DMS153 (cell line): ENCODE data around the gene DNAJC25.
"Not testable (repeated sequence)": the region's sequence is repeated elsewhere in the genome, so short reads cannot be mapped to it uniquely, and the experiment has no call there.

Source experiments
- DNase-seq: peaks from one replicate; lab custom pipeline; 2025; lab: John Stamatoyannopoulos, UW

DNAJC25 gene

DNA sequence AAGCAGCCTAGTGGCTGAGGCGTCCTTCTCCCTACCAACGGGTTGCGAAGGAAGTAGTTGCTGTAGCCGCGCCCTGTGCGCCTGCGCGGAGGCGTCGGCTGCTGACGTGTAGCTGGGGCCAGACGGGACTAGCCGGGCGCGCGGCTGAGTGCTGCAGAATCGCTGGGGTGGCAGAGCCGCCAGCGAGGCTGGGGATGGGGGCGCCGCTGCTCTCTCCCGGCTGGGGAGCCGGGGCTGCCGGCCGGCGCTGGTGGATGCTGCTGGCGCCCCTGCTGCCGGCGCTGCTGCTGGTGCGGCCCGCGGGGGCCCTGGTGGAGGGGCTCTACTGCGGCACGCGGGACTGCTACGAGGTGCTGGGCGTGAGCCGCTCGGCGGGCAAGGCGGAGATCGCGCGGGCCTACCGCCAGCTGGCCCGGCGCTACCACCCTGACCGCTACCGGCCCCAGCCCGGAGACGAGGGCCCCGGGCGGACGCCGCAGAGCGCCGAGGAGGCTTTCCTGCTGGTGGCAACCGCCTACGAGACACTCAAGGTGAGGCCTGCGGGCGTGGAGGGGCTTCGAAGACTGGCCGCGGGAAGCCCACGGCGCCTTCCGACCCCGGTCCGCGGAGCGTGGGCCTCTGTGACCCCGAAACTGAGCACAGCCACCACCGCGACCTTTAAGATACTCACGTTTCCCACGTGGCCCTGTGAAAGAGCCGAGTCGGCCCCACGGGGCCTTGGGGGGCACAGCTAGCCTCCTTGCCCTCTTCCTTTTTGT, at the start of gene DNAJC25:
Gene DNAJC25, plus strand, starts transcription at position 121 of the 758 bp plus-strand sequence. Its CDS starts 74 bp downstream, at position 195.
- DNase-seq: peak; percentile 97

DNA sequence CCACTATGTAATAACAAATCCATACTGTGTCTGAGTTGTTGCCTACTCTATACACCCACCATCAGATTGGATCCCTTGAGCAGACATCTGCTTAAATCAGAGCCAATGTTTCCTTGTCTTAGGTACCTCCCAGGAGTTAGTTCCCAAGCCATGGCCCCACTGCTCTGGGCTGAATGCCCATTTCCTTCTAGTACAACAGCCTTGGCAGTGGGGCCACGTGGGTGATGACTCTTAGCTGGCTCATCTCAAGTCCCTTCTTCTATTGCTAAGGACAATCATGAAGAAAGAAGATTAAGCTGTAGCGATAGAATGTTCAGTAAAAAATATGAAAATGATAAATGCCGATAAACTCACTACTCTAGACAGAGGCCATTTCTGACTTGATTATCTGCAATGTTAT, 48.2 kb upstream of the DNAJC25 start:
- DNase-seq: no peak

GRCh38 chr9:111586378-111586777, 44.8 kb upstream of the DNAJC25 start:
- no peak for DNase-seq

- DNase-seq: no peak
These were observed 42.3 kb upstream of the DNAJC25 start for GRCh38 chr9:111588846-111589245.

DNA sequence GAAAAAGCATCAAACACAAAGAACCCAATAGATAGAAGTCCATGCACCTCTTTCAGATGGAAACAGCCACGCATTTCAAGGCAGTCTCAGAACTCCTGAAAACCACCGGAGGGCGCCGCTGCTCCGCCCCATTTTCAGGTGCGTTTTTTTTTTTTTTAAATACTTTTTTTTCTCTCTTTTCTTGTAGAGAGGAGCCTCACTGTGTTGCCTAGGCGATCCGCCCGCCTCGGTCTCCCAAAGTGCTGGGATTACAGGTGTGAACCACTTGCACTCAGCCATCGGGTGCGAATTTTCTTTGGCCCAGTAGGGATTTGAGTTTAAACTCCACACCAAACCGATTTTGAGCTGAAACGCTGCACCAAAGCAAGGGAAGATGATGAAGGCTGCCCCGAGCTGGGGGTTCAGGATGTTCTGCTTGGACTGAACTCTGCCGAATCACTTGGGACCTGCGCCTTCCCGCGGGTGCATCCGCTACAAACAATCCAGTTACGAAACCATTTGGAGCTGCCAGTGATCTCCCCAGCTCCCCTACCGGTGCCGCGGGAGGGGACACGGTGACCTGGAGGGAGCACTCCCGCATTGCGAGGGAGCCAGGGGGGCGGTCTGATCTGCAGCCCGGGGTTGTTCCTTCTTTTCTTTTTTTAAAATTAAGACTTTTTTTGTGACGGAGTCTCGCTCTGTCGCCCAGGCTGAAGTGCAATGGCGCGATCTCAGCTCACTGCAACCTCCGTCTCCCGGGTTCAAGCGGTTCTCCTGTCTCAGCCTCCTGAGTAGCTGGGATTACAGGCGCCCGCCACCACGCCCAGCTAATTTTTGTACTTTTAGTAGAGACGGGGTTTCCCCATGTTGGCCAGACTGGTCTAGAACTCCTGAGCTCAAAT, 33.0 kb upstream of the DNAJC25 start:
- DNase-seq: peak; percentile 5

DNA sequence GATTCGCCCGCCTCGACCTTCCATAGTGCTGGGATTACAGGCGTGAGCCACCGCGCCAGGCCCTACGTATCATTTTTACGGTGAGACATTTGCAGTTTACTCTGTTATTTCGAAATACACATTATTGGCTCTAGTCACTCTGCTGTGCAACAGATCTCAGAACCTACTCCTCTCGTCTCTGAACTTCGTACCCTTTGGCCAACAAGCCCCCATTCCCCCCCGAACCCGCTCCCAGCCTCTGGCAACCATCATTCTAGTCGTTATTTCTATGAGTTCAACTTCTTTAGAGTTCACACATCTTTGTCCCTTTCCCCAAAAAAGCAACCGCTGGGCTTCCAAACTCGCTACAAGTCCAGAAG, 32.4 kb upstream of the DNAJC25 start:
- no peak for DNase-seq

GRCh38 chr9:111599092-111599954, 31.8 kb upstream of the DNAJC25 start, which contains the start of gene PTGR1:
PTGR1 (minus strand) TSS chr9:111599647; CDS start chr9:111597422, 2,225 bp downstream.
- peak; percentile 20 for DNase-seq

GRCh38 chr9:111599955-111600343, 31.2 kb upstream of the DNAJC25 start:
- no peak for DNase-seq

- no peak for DNase-seq
These were observed 29.7 kb upstream of the DNAJC25 start for GRCh38 chr9:111601237-111602018.

DNA sequence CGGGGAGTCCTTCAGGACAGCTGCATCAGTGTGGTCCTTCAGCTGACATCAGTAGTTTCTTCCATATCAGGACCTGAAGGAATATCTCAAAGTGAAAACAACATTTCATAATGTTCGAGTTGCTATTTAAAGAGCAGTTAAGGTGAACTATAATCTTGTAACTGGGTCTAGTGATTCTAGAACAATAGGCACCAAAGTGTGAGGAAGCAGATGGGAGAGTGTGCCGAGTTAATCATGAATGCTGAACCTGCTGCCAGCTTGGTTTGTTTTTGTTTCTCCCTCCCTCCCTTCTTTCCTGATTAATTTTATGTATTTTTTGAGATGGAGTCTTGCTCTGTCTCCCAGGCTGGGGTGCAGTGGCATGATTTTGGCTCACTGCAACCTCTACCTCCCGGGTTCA, 28.1 kb upstream of the DNAJC25 start:
- DNase-seq: no peak

DNA sequence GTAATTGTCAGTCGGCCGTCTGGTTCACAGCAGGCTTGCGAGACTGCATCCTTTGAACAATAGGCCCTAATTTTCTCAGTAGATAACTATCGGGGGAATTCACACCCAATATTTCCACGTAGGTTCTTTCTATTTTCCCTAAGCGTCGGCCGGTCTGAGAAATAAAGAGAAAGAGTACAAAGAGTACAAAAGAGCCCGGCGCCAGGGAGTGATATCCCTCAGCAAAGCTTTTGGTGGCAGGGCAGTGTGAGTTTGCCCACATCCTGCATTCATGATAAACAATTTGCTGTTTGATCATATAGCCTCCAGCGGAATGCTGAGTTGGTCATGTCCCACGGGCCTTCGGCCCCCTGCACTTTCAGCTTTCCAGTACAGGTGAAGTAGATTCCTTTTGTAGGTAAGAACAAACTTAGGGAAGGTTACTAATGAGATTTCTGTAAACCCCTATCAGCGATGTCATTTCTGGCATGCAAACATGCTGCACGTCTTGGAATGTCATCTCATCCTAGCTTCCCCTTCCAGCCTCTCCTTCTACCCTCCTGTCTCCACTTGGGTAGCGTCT, 27.0 kb upstream of the DNAJC25 start:
- DNase-seq: no peak

DNA sequence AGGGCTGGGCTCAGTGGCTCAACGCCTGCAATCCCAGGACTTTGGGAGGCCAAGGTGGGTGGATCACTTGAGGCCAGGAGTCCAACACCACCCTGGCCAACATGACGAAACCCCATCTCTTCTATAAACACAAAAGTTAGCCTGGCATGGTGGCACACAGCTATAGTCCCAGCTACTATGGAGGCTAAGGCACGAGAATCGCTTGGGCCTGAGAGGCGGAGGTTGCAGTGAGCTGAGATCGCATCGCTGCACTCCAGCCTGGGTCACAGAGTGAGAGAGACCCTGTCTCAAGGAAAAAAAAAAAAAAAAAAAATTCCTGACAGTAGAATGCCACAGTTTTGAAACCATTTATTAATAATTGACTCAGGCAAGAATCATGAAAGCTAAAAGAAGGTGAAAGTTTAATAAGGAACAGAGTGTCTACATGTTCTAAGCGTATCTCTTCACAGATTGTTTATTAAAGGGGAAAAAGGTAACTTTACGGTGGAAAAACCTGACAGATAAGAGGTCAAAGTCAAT, 26.0 kb upstream of the DNAJC25 start:
- no peak for DNase-seq

DNA sequence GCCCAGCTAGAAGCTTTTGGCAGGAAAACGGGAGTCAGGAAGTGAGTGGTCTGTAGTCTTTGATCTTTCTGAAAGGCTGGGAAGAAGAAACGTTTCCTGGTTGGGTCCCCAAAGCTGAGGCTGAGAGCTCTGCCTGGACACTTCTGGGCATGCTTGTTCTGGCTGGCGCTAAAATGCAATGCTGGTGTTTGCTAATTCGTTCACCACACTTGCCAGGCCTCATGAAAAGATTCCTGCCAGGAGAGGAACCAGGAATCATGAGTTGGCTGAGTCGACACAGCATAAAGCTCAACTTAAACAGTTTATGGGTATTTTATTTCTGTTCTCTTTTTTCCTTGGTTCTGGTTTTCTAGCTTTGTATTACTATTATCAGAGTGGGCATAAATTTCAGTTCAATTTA, 21.0 kb upstream of the DNAJC25 start:
- no peak for DNase-seq

GRCh38 chr9:111610845-111611244, 20.3 kb upstream of the DNAJC25 start:
- no peak for DNase-seq

DNA sequence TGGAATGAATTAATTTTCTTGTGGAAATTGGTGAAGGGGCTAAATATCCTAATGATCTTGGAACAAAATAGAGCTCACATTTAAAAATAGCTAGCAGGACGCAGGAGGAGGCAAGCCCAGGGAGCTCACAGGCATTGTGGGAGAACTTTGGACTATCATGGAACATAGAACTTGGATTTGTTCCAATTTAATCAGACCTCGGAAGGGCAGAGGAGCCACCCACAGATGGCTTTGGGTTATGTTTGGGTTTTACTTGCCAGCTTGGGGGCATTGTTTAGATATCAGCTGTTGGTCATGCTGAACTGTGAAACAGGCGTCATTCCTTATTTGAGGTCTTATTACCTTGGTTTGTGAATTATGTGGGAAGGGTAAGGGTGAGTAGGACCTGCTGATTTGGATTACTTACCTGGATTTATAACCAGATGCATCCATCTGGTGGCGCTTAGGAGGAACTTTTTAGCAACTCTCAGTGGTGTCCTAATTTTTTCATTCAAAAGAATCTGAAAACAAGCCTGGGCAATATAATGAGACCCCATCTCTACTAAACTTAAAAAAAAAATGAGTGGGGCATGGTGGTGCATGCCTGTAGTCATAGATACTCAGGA, 17.6 kb upstream of the DNAJC25 start:
- DNase-seq: no peak

- DNase-seq: no peak
These were observed 15.2 kb upstream of the DNAJC25 start for GRCh38 chr9:111615928-111616327.

GRCh38 chr9:111617349-111617748, 13.8 kb upstream of the DNAJC25 start:
- not testable (repeated sequence) for DNase-seq

GRCh38 chr9:111621895-111622480, 9.1 kb upstream of the DNAJC25 start:
- no peak for DNase-seq

GRCh38 chr9:111622626-111623025, 8.5 kb upstream of the DNAJC25 start:
- DNase-seq: no peak
